Inflammatory macrophage treated with lipopolysaccharide for 4 hours (primary cell): ENCODE data around the gene MFSD12.

ENCODE experiments used
- DNase-seq: peaks from one replicate; pipeline ENCODE4 v3.0.0-alpha.2; 2020

MFSD12 gene

GRCh38 chr19:3555653-3556422 is 1.5 kb downstream of the MFSD12 start:
- DNase-seq = no peak

GRCh38 chr19:3554254-3555083 is 2.9 kb downstream of the MFSD12 start:
- DNase-seq = peak; percentile 51

- no peak for DNase-seq
Observed at GRCh38 chr19:3551792-3552095, 5.6 kb downstream of the MFSD12 start.

GRCh38 chr19:3550947-3551791 is 6.2 kb downstream of the MFSD12 start:
- no peak for DNase-seq

GRCh38 chr19:3549816-3550215 is 7.6 kb downstream of the MFSD12 start:
- no peak for DNase-seq

GRCh38 chr19:3548606-3549005 is 8.8 kb downstream of the MFSD12 start:
- DNase-seq = peak; percentile 88

- DNase-seq = no peak
Observed at GRCh38 chr19:3547767-3548282, 9.6 kb downstream of the MFSD12 start.

GRCh38 chr19:3547301-3547731 is 10.1 kb downstream of the MFSD12 start:
- no peak for DNase-seq

- no peak for DNase-seq
Observed at GRCh38 chr19:3546119-3546518, 11.3 kb downstream of the MFSD12 start.

- DNase-seq = no peak
Observed at GRCh38 chr19:3545669-3546034, 11.7 kb downstream of the MFSD12 start.

GRCh38 chr19:3544742-3545668 is 12.4 kb downstream of the MFSD12 start:
- peak; percentile 61 for DNase-seq

GRCh38 chr19:3544058-3544376 is 13.4 kb downstream of the MFSD12 start:
- no peak for DNase-seq

- no peak for DNase-seq
Observed at GRCh38 chr19:3543150-3544057, 14.0 kb downstream of the MFSD12 start.

GRCh38 chr19:3539756-3540118 is 17.6 kb downstream of the MFSD12 start:
- DNase-seq = no peak

GRCh38 chr19:3538965-3539755 is 18.2 kb downstream of the MFSD12 start, which contains the start of gene TEKTIP1:
TEKTIP1 (plus strand) TSS chr19:3539174; CDS start chr19:3539178, 4 bp downstream.
- no peak for DNase-seq

GRCh38 chr19:3538258-3538929 is 19.0 kb downstream of the MFSD12 start:
- DNase-seq = no peak

GRCh38 chr19:3537438-3538240 is 19.7 kb downstream of the MFSD12 start:
- DNase-seq = no peak

GRCh38 chr19:3537101-3537437 is 20.3 kb downstream of the MFSD12 start:
- no peak for DNase-seq
